Measurements from ENCODE around the gene SYT13. TPM values are rescaled to one million over a fixed set of nuclear protein-coding genes. Genes with fewer than 3 reads are reported as not detected.
A peak's percentile ranks its signal among the peaks of the same experiment; 100 is the strongest.

The SYT13 gene
- total and polyA plus RNA-seq, 8 donors: 1.3 to 33.3 (median 2.2) TPM; not detected in 1

GRCh38 chr11:45282081-45282480 is 4.1 kb downstream of the SYT13 start:
- WGBS, 5 donors: 77 to 91% (median 85%) methylated on average over 6 of the region's 6 CpGs
- Histone ChIP-seq H3K36me3 (no peaks in the 10 kb centered on the region), H3K27me3 (peaks cover 8 to 45% (median 22%) of the 10 kb centered on the region in 3 donors), H3K4me1 (peaks cover 4 to 16% (median 10%) of the 10 kb centered on the region in 4 donors), H3K9me3 (peaks cover 0 to 10% (median under 1%) of the 10 kb centered on the region in 4 donors), H3K4me3 (no peak overlapping the region), H3K27ac (no peak overlapping the region)
- DNase-seq: no peak
- TF ChIP-seq POLR2A (IDR thresholded peaks at IDR 0.05): no peak
- TF ChIP-seq CTCF (IDR thresholded peaks at IDR 0.05): no peak
- no peak for TF ChIP-seq POLR2AphosphoS5 (IDR thresholded peaks at IDR 0.05)
- TF ChIP-seq EP300 (IDR thresholded peaks at IDR 0.05): no peak
- intact Hi-C loops (cut with DNase I; ENCODE audit: low total_unique reads): no loop called here

DNA sequence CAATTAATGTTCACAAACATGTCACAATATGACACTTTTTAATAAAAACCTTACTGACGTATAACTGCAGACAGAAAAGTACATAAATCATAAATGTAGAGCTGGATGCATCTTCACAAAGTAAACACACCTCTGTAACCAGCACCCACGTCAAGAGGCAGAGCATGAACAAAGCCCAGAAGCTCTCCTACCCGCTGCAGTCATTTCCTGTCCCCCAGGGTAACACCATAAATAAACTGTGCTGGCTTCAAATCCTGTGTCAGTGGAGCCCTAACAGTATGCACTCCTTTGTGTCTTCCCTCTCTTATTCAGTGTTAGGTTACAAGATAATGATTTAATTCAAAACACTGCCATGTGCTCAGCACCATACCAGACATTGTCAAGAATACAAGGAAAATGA is 5.7 kb downstream of the SYT13 start:
- intact Hi-C loops (cut with DNase I; ENCODE audit: low total_unique reads): no loop called here
- Histone ChIP-seq H3K27me3 (peaks cover 3 to 29% (median 5%) of the 10 kb centered on the region in 3 donors), H3K27ac (no peak overlapping the region), H3K4me3 (no peak overlapping the region), H3K9me3 (peaks cover 0 to 6% (median 0%) of the 10 kb centered on the region in 4 donors), H3K36me3 (no peaks in the 10 kb centered on the region), H3K4me1 (peaks cover 0 to 2% (median under 1%) of the 10 kb centered on the region in 4 donors)
- 56 to 77% (median 66%) methylated on average over 3 of the region's 3 CpGs for WGBS, 5 donors
- peak in 1 of 2 donors; percentile 61 for DNase-seq
- TF ChIP-seq POLR2A (IDR thresholded peaks at IDR 0.05) (no peak), POLR2AphosphoS5 (IDR thresholded peaks at IDR 0.05) (no peak), CTCF (IDR thresholded peaks at IDR 0.05) (no peak), EP300 (IDR thresholded peaks at IDR 0.05) (no peak)

- Histone ChIP-seq H3K27ac (no peak overlapping the region), H3K4me3 (no peak overlapping the region), H3K4me1 (no peaks in the 10 kb centered on the region), H3K27me3 (peaks cover 0 to 20% (median 0%) of the 10 kb centered on the region in 3 donors), H3K36me3 (no peaks in the 10 kb centered on the region), H3K9me3 (peaks cover 0 to 6% (median 0%) of the 10 kb centered on the region in 4 donors)
- 88 to 100% (median 94%) methylated on average over 2 of the region's 2 CpGs for WGBS, 5 donors
- no peak for DNase-seq
- no peak for TF ChIP-seq POLR2AphosphoS5 (IDR thresholded peaks at IDR 0.05)
- TF ChIP-seq POLR2A (IDR thresholded peaks at IDR 0.05): no peak
- TF ChIP-seq CTCF (IDR thresholded peaks at IDR 0.05): no peak
- no peak for TF ChIP-seq EP300 (IDR thresholded peaks at IDR 0.05)
- intact Hi-C loops (cut with DNase I; ENCODE audit: low total_unique reads): no loop called here
Measured at GRCh38 chr11:45279645-45280044, 6.5 kb downstream of the SYT13 start.

- peaks cover 0 to 13% (median 0%) of the 10 kb centered on the region in 3 donors for H3K27me3 ChIP-seq
- H3K9me3 ChIP-seq: peaks cover 0 to 6% (median 0%) of the 10 kb centered on the region in 4 donors
- no peaks in the 10 kb centered on the region for H3K4me1 ChIP-seq
- no peak overlapping the region for H3K27ac ChIP-seq
- TF ChIP-seq POLR2A (IDR thresholded peaks at IDR 0.05): no peak
- no peak for TF ChIP-seq POLR2AphosphoS5 (IDR thresholded peaks at IDR 0.05)
- TF ChIP-seq EP300 (IDR thresholded peaks at IDR 0.05): no peak
- no peak for TF ChIP-seq CTCF (IDR thresholded peaks at IDR 0.05)
- WGBS, 5 donors: 82 to 89% (median 85%) methylated on average over 4 of the region's 4 CpGs
- H3K36me3 ChIP-seq: no peaks in the 10 kb centered on the region
- DNase-seq: no peak
- intact Hi-C loops (cut with DNase I; ENCODE audit: low total_unique reads): no loop called here
- no peak overlapping the region for H3K4me3 ChIP-seq
Measured at GRCh38 chr11:45278714-45279113, 7.4 kb downstream of the SYT13 start.
